MG63 (cell line): ENCODE data around the gene MEN1. TPM values are rescaled to one million over a fixed set of nuclear protein-coding genes. Genes with fewer than 3 reads are reported as not detected.

Experiments
- DNase-seq: peaks from one replicate; pipeline ENCODE4 v3.0.0-alpha.2; 2020
- H3K27me3 ChIP-seq: fragments of 250-450 bp; sonication (Bioruptor Pico); 2 replicates; pipeline ENCODE4 v1.5.1; 2020; ENCODE audit warnings: mild to moderate bottlenecking, moderate library complexity
- H3K36me3 ChIP-seq: fragments of 250-450 bp; sonication (Bioruptor Pico); 2 replicates; pipeline ENCODE4 v1.5.1; 2020; ENCODE audit warnings: mild to moderate bottlenecking, moderate library complexity
- H3K4me3 ChIP-seq: fragments of 250-450 bp; sonication (Bioruptor Pico); 2 replicates; pipeline ENCODE4 v1.5.1; 2020; ENCODE audit warnings: mild to moderate bottlenecking, moderate library complexity
- H3K9me3 ChIP-seq: fragments of 250-450 bp; sonication (Bioruptor Pico); 2 replicates; pipeline ENCODE4 v1.5.1; 2020; ENCODE audit warnings: mild to moderate bottlenecking, moderate library complexity
- total RNA-seq: library from RNA; depleted of rRNA; stranded (reverse); fragments of >200 nt; shearing (Covaris generic); gene quantifications from 2 replicates; pipeline ENCODE4 v1.2.3, GENCODE V29; 2014; ENCODE audit warnings: low replicate concordance

Gene MEN1
- total RNA-seq, 1 experiment from 2014 or later: 13.3 TPM

GRCh38 chr11:64764753-64765152, 45.6 kb downstream of the MEN1 start:
- Histone ChIP-seq H3K9me3 (no peaks in the 10 kb centered on the region), H3K27me3 (no peaks in the 10 kb centered on the region), H3K4me3 (no peak overlapping the region), H3K36me3 (peaks cover 69% of the 10 kb centered on the region)
- DNase-seq: no peak

DNA sequence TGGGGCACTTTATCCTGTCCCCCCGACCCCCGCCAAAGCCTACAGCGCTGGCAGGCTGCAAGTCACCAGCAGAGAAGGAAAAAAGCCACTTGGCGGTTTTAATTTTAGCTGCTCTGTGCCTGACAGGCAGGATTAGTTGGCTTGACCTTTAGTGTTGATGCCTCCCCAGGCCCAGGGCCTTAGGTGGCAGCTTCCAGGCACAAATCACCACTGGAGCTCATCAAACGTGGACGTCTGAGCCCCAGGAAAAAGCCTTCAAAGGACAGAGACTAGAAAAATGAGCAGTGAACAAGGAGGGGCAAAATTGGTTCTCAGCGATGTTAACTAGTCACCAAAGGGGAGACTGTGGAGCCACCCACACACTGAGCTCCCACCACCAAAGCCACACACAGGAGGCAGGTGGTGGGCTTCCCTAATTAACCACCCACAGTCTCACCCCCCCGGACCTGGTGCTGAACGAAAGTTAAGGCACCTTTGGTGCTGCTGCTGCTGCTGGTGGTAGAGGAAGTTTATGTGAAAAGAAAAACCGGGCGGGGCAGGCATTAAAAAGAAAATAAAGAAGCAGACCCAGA, 46.2 kb downstream of the MEN1 start:
- no peaks in the 10 kb centered on the region for H3K9me3 ChIP-seq
- no peaks in the 10 kb centered on the region for H3K27me3 ChIP-seq
- H3K36me3 ChIP-seq: peaks cover 62% of the 10 kb centered on the region
- no peak overlapping the region for H3K4me3 ChIP-seq
- DNase-seq: no peak

DNA sequence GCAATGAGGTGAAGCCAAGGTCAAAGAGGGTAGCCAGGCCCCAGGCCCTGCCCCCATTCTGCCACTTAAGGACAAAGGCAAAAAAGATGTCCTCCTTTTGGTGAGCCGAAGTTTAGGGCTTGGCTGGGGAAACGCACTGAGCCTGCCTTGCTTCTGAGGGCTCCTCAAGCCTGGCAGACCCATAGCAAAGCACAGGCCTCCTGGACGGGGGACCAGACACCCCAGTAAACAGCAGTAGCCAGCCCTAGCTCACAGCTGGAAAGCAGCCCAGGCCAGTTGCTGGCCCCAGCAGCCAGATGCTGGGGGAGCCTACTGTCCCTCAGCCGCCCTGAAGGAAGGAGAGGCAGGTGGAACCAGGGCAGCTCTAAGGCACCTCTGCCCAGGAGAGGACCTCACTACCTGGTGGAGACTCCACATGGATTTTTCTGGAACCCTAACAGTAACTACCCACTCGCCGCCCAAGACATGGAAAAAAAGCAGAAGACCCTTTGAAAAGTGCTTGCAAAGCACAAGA, 46.8 kb downstream of the MEN1 start:
- Histone ChIP-seq H3K27me3 (no peaks in the 10 kb centered on the region), H3K9me3 (no peaks in the 10 kb centered on the region), H3K36me3 (peaks cover 57% of the 10 kb centered on the region), H3K4me3 (no peak overlapping the region)
- DNase-seq: no peak

DNA sequence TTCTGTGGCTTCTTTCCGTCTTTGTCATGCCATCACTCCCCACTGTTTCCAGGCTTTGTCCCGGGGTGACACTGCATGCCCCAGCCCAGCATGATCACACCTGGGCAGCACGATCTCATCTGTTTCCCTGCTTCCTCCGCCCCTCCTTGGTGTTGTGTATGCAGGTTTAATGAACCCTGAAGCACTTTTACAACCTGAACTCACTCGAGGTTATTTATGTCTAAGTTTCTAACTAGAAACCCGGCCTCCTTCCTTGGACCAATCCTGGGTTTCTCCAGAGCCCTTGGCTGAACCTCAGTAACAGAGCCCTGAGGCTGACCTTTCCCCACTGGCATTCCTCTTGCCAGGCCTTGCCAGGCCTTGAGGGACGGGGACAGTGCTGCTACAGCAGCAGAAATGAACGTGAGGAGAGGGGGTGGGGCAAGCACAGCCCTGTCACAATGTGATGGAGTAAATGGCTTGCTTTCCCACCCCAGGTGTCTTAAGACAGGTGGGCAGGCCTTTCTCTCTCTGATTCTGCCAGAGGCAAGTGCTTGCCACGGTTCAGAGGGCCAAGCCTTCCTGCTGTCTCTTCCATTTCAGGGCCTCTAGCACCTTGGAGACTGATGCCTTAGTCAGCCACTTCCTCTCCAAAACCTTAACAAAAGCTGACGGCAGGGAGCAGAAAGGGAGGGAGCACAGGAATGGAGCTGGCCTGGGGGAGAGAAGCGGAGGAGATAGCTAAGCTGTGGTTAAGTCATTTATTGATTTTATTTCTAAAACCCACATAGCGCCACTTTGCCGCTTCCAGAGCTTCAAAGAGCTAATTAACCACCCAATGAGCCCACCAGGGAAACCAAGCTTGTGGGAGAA, 47.5 kb downstream of the MEN1 start:
- no peak overlapping the region for H3K4me3 ChIP-seq
- peaks cover 50% of the 10 kb centered on the region for H3K36me3 ChIP-seq
- no peaks in the 10 kb centered on the region for H3K9me3 ChIP-seq
- DNase-seq: peak; percentile 33
- no peaks in the 10 kb centered on the region for H3K27me3 ChIP-seq

DNA sequence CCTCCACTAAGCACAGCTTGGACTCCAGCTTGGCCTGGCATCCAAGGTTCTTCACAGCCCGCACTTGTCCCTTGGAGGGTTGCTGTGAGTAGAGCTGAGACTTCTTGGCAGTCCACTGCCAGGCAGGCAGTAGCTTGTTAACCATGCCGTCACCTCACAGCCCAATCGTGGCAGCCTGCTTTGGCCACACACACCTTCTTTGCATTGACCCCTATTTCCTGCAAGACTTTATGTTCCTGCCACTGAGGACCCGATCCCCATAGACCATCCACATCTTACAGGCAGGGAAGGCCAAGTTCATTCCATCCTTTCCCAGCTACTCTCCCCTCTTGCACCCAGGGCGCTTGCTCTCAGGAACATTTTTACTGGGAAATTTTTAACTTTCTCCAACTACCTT, 48.1 kb downstream of the MEN1 start:
- Histone ChIP-seq H3K27me3 (no peaks in the 10 kb centered on the region), H3K9me3 (no peaks in the 10 kb centered on the region), H3K36me3 (peaks cover 44% of the 10 kb centered on the region), H3K4me3 (no peak overlapping the region)
- DNase-seq: no peak

GRCh38 chr11:64760759-64761420, 49.5 kb downstream of the MEN1 start:
- no peak for DNase-seq
- peaks cover 36% of the 10 kb centered on the region for H3K36me3 ChIP-seq

DNA sequence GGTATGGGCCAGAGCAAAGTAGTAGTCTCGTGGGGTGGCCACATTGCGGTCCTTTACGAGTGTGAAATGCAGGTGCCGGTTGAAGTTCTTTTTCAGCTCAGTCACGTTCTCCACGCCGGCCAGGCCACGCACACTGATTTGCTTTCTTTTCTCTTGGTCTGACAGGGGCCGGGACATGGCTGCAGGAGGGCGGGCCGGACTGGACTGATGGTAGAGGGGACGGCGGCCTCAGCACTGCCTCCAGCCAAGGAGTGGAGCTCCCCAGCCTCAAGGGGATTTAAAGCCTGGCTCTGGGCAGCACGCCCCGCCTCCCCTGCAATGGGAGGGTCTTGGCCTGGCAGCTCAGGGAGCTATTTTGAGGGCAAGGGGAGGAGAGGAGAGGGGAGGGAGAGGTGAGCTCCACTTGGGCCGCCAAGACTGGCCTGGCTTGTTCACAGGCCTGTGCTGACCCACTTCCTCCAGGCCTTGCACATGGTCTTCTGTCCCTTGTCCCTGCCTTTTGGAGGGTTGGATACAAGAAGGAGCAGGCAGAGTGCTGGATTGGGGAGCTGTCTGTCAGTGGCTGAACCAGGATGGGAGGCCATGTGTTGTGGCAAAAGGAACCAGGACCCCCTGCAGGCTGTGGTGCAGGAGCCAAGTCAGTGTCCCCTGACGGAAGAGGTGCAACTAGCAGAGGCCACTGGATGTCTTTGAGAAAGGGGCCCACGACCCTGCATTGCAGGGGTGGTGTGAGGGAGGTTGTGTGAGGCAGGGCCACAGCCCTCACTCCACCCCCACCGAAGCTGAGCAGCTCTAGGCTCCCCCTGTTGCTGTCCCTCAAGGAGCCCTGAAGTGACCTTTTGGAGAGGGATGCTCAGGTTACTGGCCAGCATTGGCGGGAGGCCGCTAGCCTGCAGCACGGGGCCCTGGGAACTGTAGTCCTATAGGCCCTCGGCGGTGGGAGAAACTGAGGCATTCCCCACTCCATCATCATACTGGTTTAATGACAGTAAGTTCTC, 50.3 kb downstream of the MEN1 start, which contains the start of gene PYGM:
Gene PYGM, minus strand, starts transcription at position 253 of the 998 bp plus-strand sequence. Its CDS starts 76 bp downstream, at position 177.
- no peaks in the 10 kb centered on the region for H3K9me3 ChIP-seq
- peaks cover 29% of the 10 kb centered on the region for H3K36me3 ChIP-seq
- no peaks in the 10 kb centered on the region for H3K27me3 ChIP-seq
- H3K4me3 ChIP-seq: no peak within 1 kb of the TSS
- no peak for DNase-seq

More at GRCh38 chr11:64760759-64761420, 49.5 kb downstream of the MEN1 start:
- Histone ChIP-seq H3K9me3 (no peaks in the 10 kb centered on the region), H3K27me3 (no peaks in the 10 kb centered on the region), H3K4me3 (no peak overlapping the region)

DNA sequence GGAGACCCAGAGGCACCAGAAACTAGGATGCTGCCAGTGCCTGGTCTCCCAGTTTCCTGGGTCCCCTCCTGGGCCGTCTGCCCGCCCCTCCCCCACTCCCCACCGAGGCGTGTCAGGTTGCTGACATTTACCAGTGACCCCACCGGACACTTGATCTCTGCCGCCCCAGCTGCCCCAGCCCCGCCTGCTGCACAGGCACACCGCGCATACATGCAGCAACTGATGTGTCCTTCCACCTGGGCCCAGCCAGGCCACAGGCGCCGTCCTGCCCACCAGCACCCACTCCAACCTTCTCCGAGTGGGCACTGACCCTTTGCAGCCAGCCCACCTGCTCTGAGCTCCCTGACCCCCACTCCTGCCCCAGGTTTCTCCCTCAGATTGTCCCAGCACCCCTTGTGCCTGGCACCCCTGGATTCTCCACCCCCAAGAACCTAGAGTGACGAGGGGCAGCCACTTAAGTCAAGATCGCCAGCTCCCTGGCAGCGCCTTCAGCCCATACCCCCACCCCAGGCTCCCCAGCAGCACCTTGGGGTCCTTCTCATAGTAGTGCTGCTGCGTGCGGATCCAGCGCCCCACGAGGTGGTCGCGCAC, 51.1 kb downstream of the MEN1 start:
- Histone ChIP-seq H3K36me3 (peaks cover 21% of the 10 kb centered on the region), H3K4me3 (no peak overlapping the region), H3K9me3 (no peaks in the 10 kb centered on the region), H3K27me3 (no peaks in the 10 kb centered on the region)
- no peak for DNase-seq

GRCh38 chr11:64758330-64759079, 51.8 kb downstream of the MEN1 start:
- DNase-seq: no peak
- Histone ChIP-seq H3K27me3 (no peaks in the 10 kb centered on the region), H3K9me3 (no peaks in the 10 kb centered on the region), H3K4me3 (no peak overlapping the region), H3K36me3 (peaks cover 14% of the 10 kb centered on the region)

DNA sequence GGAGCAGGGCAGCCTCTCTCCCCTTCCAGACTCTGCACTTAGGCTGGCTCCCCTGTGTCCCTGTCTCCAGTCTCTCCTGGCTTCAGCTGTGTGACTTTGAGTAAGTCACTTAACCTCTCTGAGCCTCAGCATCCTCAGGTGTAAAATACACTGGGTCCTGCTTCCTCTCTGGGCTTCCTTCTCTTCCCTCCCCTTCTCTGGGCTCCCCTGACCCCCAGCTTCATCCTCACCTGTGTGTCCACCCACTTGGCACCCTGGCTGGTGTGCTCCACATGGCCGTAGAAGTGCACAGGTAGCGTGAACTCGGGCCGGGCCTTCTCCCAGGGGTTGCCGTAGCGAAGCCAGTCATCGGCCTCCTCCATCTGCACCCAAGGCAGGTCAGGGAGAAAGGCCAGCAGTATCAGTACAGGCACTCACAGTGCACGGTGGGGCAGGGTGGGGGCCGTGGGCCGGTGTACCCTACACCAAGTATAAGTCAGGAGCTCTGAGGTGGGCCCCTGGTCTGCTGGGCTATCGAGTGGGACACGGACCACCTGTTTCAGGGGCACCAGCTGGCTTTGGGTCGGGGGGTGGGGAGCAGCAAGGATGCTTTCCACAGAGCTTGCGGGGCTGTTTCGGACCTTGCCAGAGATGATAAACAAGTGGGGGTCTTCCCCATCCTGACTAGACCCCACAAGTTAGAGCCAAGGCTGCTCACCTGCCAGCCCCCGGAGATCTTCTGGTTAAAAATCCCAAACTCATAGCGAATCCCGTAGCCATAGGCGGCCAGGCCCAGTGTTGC, 52.6 kb downstream of the MEN1 start:
- Histone ChIP-seq H3K27me3 (no peaks in the 10 kb centered on the region), H3K36me3 (peaks cover 6% of the 10 kb centered on the region), H3K4me3 (no peak overlapping the region), H3K9me3 (no peaks in the 10 kb centered on the region)
- no peak for DNase-seq

DNA sequence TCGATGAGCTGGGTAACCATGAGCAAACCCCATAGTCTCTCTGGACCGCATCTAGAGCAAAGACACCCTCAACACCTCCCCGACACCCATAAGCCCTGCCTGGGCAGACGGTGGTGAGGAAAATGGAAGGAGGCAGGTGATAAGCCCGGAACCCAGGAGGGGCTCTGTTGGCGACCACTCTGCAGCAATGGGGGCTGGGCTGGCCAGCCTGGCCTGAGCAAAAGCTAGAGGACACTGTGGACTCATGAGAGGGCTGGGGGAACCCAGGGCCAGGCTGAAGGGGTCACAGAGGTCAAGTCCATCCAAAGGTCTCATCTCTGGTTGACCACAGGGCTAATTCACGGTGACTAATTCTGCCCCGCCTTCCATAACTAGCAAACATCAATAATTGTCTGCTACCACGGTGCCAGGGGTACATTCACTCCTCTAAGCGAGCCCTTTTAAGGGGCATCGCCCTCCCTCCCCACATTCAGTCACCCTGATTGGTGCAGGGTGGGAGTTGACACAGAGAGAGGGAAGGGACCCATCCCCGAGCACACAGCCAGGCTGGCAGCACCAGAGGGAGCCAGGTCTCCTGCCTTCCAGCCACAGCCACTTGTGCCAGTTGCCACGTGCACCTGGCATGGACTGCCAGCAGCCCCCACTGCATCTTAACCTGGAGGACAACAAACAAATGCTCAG, 54.5 kb downstream of the MEN1 start:
- Histone ChIP-seq H3K9me3 (no peaks in the 10 kb centered on the region), H3K27me3 (no peaks in the 10 kb centered on the region), H3K4me3 (no peak overlapping the region), H3K36me3 (no peaks in the 10 kb centered on the region)
- no peak for DNase-seq

DNA sequence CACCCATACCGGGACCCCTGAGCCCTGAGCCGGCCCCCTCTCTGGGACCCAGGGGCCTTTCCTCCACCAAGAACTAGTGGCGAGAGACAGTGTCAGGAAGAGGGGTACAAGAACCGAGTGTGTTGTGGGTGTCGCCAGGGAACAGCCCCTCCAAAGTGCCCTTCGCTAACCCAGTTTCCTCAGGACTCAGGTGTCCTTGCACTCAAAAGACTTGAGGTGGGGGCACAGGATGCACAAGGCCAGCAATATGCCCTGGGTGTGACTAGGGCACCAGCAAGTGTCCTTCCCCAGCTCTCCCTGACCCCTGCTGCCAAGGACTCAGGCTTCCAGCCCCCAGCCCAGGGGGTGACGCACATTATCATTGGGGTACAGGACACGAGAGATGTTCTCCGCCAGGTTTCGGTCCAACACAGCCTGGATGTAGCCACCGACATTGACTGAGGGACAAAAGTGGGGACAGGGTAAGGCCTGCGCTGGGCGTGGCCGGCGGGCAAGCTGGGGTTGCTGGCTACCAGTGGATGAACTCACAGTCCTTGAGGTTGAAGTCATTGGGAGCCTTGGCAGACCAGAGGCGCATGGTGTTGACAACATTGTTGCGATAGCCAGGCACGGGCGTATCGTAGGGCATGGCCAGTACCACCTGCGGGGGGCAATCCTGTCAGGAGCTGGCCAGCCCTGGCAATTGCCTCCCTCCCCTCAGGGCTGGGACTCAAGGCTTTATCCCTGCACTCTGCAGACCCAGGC, 55.3 kb downstream of the MEN1 start:
- DNase-seq: no peak
- H3K36me3 ChIP-seq: no peaks in the 10 kb centered on the region
- H3K27me3 ChIP-seq: no peaks in the 10 kb centered on the region
- no peaks in the 10 kb centered on the region for H3K9me3 ChIP-seq
- no peak overlapping the region for H3K4me3 ChIP-seq

DNA sequence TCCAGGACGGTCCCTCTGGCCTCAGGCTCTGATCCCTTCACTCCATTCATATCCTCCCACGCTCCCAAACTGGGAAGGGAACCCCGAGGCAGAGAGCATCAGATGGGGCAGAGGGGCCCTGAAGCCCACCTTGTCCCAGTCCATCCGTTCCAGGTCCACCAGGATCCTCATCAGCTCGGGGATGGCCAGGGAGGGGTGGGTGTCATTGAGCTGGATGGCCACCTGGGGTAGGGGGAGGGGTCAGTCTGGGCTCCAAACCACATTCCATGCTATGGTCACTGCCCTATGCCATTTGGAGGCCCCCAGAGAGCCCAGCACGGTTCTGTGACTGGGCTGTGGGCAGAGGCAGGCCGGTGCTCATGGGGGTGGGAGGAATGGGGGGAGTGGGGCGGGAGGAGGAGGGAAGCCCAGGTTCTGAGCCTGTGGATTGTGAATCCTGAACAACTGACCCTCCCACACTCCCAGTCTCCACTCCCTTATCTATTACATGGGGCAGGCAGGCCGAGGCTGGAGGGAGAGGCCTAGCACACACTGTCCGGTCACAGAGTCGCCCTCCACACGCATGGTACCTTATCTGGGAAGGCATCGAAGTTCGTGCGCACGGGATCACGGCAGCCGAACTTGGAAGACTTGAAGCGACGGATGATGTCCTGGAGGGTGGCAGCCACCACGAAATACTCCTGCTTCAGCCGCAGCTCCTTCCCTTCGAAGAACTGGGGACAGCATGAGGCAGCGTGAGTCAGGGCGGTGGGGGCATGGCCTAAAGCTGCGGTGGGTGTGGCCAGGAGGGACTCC, 56.0 kb downstream of the MEN1 start:
- DNase-seq: no peak
- Histone ChIP-seq H3K36me3 (no peaks in the 10 kb centered on the region), H3K9me3 (no peaks in the 10 kb centered on the region), H3K4me3 (no peak overlapping the region), H3K27me3 (no peaks in the 10 kb centered on the region)
